DMS79 (cell line): ENCODE results near the gene ARCN1.

Source experiments
- DNase-seq: peaks from one replicate; lab custom pipeline; 2025; lab: John Stamatoyannopoulos, UW

The ARCN1 gene

DNA sequence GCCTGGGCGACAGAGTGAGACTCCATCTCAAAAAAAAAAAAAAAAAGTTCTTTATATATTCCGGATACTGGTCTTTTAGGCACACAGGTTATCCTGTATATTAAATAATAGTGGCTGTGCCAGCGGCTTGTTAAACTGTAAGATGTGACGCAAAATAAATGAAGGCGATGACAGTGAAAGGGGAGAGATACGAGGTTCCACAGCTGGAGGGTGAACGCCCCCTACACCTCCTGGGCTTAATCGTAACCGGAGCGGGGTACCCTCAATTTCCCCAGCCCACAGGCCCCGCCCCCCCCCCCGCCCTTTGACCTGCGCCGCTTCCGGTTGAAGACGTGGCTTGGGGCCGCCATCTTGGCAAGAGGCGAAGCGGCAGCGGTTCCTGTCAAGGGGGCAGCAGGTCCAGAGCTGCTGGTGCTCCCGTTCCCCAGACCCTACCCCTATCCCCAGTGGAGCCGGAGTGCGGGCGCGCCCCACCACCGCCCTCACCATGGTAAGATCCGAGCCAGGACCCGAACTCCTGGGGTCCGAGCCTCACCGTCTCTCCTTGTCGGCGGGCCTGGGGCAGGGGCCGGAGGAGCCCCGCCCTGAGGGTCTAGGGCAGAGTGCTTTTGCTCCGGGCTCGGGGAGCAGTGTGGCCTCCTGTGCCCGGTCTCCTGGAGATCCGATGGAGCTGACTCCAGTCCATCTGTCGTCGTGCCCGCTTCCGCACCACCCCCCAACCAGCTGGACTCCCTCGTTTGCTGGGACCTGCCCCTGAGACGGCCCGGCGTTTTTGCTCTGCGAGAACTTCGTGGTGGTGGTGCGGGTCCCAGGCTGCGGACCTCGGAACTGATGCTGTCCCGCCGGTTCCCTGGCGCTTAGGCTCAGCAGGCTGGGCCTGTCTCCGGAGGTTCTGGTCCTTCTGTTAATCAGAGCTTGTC, at the start of gene ARCN1:
TSS of gene ARCN1 (plus strand) at position 349 of the 920 bp plus-strand sequence. CDS start at position 488, 139 bp downstream.
- peak; percentile 79 for DNase-seq

DNA sequence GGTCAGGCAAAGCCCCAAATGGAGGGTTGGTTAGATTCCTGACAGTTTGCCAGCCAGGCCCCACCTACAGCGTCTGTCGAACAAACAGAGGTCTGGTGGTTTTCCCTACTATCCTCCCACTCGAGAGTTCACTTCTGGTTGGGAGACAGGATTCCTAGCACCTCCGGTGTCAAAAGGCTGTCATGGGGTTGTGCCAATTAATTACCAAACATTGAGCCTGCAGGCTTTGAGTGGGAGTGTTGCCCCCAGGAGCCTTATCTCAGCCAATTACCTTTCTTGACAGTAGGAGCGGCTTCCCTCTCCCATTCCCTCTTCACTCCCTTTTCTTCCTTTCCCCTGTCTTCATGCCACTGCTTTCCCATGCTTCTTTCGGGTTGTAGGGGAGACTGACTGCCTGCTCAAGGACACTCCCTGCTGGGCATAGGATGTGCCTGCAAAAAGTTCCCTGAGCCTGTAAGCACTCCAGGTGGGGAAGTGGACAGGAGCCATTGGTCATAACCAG, 49.6 kb upstream of the ARCN1 start:
- no peak for DNase-seq

DNA sequence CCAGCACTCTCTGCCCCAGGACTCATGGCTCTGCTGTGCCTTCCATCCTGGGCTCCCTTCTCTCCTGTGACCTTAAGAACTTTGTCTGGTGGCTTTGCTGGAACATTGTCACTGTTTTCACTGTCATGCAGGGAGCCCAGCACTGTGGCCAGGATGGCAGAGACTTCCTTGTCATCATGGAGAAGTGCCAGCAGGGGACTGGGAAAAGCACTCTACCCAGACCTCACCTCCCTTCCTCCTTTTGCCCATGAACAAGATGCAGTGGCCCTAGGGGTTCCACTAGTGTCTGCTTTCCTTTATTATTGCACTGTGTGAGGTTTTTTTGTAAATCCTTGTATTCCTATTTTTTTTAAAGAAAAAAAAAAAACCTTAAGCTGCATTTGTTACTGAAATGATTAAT, 47.9 kb upstream of the ARCN1 start:
- no peak for DNase-seq

DNA sequence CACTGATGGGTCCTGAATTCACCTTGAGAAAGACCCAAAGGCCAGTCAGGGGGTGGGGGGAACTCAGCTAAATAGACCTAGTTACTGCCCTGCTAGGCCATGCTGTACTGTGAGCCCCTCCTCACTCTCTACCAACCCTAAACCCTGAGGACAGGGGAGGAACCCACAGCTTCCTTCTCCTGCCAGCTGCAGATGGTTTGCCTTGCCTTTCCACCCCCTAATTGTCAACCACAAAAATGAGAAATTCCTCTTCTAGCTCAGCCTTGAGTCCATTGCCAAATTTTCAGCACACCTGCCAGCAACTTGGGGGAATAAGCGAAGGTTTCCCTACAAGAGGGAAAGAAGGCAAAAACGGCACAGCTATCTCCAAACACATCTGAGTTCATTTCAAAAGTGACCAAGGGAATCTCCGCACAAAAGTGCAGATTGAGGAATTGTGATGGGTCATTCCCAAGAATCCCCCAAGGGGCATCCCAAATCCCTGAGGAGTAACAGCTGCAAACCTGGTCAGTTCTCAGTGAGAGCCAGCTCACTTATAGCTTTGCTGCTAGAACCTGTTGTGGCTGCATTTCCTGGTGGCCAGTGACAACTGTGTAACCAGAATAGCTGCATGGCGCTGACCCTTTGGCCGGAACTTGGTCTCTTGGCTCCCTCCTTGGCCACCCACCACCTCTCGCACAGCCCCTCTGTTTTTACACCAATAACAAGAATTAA, 47.3 kb upstream of the ARCN1 start:
- DNase-seq, result peak; percentile 32

DNA sequence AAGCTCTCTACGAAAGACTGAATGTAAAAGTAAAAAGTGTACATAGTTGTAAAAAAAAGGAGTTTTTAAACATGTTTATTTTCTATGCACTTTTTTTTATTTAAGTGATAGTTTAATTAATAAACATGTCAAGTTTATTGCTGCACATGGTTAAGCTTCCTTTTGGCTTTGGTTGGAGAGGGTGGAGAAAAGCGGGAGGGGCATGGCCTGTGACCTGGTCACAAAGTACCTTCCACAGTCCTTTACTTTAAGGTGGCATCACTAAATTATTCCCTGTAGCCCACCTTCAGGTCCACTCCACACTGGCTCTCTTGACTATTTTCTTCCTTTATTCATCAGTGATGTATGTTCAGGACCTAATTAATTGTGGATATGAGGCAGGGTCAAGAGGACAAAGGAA, 45.5 kb upstream of the ARCN1 start:
- DNase-seq, result no peak

DNA sequence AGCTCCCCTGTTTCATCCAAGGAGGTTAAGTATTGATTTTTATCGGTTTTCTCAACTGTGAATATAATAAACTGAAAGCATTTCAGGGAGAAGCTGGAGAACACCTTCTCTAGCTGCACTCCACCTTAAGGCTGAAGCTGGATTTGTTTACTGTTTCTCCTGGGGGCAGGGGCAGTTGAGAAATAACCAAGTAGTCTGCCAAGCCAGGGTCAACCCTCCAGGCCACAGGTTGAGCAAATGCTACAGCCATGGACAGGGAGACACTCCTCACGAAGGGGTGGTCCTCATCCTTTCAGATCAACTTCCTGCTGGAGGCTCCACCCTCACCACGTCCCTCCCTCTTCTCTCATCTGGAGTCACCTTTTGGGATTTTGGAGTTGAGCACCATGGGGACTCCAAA, 45.1 kb upstream of the ARCN1 start, which contains the start of gene TTC36:
TSS of gene TTC36 (plus strand) at position 366 of the 400 bp plus-strand sequence. CDS start at position 387, 21 bp downstream.
- no peak for DNase-seq

DNA sequence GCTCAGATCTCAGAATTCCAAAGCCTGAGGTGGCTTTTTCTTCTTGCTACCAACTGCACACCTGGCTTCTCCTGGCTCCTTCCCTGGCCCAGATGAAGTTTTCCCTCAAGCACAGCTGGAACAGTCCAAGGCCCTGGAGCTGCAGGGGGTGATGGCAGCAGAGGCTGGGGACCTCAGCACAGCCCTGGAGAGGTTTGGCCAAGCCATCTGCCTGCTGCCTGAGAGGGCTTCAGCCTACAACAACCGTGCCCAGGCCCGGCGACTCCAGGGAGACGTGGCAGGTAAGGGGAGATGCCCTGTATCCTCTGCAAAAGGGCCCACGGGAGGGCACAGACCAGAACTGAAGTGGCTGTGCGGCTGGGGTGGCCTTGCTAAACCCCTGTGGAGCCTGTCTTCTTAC, 43.7 kb upstream of the ARCN1 start:
- DNase-seq, result peak; percentile 16

DNA sequence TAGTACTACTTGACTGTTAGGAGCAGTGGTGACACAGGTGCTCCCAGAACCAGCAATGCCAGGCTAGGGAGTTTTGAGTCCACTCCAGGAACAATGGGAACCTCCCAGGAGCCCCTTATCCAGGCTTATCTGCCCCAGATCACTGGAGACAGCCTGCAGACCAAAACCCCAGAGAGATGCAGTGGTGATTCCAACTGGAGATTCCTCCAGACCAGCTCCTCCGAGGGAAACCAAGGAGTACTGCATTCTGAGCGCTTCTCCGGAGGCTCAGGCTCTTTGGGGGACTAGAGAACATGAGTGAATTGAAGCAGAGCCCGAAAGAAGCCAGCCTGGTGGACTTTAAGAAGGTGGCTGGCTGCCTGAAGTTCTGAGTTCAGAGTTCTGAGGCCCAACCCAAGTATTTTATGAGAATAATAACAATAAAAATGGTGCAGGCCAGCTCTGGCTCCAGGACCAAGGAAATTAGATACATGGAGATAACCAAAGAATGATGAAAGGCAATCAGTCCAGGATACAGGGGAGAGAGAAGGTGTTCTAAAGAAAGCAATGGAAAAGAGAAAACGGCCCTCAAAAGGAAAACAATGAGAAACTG, 42.5 kb upstream of the ARCN1 start:
- DNase-seq, result peak; percentile 58

DNA sequence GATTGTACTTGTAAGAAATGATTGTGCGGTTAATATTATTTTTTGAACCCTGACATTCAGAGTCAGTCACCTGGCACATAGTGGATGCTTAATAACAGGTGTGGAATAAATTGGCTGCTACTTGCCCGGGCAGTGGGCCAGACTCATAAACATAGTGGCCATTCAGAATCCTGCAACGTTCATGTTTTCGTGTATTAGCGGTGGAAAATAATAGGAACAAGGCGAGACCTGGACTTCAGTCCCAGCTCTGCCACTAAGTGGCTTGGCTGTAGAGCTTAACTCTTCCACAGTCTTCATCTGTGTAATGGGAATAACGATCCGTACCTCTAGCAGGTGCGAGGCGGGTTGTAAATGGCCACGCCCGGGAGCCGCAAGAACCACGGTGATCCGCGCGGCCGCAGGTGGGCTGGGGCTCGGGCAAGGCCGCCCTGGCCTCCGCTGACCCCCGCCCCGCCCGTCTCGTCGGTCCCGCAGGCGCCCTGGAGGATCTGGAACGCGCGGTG, 42.0 kb upstream of the ARCN1 start:
- peak; percentile 95 for DNase-seq

DNA sequence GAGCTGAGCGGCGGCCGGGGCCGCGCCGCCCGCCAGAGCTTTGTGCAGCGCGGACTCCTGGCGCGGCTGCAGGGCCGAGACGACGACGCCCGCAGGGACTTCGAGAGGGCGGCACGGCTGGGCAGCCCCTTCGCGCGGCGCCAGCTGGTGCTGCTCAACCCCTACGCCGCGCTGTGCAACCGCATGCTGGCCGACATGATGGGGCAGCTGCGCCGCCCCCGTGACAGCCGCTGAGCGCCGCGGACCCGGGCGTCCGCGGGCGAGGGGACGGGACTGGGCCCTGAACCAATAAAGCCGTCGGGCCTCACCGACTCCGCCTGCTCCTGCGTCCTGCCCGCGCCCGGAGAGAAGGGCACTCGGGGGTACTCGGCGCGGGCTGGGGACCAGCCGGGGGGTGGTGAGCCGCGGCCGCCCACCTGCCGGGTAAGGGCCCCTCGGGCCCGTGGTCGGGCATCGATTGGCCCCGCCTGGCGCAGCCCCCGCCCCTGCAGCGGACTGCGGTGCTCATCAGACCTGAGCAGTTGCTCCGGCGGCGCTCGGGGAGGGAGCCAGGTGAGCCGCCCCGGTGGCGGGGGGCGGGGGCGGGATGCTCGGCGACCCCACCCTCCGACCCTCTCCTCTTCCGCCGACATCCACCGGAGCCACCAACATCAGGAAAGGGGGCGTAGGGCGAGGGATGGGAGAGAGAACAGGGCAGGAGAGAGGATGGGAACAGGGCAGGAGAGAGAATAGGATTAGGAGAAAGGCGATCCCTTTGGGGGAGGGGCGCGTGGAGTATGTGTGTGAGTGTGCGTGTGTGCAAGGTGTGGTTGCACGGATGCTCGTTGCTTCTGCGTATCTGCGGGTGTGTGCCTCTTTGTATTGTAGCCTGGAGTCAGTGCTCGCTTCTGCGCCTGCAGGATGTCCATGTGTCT, 41.3 kb upstream of the ARCN1 start, which contains the start of gene TMEM25:
TSS of gene TMEM25 (plus strand) at position 510 of the 914 bp plus-strand sequence. CDS start 610 bp downstream, outside the sequence.
- peak; percentile 63 for DNase-seq

DNA sequence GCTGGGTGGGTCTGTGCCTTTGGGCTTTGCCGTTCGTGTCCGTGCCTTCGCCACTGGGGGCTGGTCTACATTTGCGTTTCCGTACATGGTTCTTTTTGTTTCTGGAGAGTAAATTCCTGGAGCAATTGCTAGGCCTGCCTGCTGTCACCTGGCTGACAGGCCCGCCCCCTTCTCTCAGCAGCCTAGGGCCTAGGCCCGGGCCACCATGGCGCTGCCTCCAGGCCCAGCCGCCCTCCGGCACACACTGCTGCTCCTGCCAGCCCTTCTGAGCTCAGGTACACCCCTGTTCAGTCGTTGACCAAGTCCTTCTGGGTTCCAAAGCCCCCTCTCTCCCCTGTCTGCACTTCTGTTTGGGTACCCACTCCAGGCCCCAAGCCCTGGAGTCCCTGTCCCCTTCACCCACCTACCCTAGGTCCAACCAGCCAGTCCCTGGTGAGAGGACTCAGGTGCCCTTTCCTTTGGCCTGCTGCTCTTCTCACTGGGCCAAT, 40.6 kb upstream of the ARCN1 start:
- no peak for DNase-seq

DNA sequence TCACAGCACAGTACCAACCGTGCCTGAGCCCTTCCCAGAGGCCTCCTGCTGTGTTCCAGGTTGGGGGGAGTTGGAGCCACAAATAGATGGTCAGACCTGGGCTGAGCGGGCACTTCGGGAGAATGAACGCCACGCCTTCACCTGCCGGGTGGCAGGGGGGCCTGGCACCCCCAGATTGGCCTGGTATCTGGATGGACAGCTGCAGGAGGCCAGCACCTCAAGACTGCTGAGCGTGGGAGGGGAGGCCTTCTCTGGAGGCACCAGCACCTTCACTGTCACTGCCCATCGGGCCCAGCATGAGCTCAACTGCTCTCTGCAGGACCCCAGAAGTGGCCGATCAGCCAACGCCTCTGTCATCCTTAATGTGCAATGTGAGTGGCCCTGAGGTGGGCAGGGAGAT, 40.1 kb upstream of the ARCN1 start:
- DNase-seq, result no peak

DNA sequence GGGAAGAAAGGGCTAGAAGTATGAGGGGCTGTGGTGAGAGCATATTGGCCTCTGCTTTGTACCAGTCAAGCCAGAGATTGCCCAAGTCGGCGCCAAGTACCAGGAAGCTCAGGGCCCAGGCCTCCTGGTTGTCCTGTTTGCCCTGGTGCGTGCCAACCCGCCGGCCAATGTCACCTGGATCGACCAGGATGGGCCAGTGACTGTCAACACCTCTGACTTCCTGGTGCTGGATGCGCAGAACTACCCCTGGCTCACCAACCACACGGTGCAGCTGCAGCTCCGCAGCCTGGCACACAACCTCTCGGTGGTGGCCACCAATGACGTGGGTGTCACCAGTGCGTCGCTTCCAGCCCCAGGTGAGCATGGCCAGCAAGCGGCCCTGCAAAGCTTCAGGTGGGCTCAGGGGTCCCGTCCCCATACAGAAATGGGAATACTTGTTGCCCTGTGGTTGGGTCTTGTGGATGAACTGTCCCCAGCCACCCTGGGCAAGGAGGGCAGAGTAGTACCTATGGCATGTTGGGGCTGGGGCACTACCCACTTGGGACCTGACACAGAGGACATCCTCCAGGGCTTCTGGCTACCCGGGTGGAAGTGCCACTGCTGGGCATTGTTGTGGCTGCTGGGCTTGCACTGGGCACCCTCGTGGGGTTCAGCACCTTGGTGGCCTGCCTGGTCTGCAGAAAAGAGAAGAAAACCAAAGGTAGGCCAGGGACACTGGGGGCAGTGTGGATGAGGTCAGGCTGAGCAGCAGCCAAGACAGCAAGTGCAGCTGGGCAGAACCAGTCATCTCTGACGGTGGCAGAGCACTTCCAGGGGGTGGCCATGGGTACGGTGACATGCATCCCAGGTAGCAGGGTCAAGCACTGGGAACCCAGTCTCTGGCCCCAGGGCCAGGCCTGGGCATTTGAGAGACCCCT, 39.1 kb upstream of the ARCN1 start:
- DNase-seq, result no peak

DNA sequence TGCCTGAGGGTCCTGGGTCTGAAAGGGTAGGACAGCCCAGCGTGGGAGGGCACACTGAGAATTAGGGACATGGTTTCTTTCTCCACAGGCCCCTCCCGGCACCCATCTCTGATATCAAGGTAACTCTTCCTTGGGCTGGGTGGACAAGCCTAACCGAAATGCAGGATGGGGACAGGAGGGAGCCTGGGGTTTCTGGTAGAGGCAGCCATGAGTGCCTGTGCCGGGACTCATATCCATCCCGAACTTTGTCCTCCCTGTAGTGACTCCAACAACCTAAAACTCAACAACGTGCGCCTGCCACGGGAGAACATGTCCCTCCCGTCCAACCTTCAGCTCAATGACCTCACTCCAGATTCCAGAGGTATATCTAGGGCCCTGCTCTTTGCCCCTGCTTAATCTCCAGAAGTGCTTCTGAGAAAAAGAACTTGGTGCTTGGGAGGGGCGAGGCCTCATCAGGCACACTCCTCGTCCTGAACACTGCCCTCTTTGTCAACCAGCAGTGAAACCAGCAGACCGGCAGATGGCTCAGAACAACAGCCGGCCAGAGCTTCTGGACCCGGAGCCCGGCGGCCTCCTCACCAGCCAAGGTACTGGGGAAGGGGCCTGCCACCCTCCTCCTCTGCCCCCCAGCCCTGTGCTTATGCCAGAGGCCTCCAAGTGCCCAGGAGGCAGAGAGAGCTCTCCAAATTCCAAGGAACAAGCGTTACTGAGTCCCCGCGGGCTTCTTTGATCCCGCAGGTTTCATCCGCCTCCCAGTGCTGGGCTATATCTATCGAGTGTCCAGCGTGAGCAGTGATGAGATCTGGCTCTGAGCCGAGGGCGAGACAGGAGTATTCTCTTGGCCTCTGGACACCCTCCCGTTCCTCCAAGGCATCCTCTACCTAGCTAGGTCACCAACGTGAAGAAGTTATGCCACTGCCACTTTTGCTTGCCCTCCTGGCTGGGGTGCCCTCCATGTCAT, 38.2 kb upstream of the ARCN1 start:
- no peak for DNase-seq

DNA sequence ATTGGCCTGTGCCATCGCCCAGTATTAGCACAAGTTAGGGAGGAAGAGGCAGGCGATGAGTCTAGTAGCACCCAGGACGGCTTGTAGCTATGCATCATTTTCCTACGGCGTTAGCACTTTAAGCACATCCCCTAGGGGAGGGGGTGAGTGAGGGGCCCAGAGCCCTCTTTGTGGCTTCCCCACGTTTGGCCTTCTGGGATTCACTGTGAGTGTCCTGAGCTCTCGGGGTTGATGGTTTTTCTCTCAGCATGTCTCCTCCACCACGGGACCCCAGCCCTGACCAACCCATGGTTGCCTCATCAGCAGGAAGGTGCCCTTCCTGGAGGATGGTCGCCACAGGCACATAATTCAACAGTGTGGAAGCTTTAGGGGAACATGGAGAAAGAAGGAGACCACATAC, 36.9 kb upstream of the ARCN1 start:
- no peak for DNase-seq

DNA sequence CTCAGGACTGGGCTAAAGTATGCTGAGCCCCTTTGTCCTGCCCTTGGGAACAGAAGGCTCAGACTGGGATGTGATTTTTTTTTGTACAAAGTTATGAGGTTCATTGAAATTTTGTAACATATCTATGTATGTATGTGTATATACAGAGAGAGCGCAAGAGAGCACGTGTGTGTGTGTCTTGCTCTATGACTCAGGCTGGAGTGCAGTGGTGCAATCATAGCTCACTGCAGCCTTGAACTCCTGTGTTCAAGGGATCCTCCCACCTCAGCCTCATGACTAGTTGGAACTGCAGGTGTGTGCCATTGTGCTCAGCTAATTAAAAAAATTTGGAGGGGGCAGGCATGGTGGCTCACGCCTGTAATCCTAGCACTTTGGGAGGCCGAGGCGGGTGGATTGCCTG, 35.5 kb upstream of the ARCN1 start:
- no peak for DNase-seq

DNA sequence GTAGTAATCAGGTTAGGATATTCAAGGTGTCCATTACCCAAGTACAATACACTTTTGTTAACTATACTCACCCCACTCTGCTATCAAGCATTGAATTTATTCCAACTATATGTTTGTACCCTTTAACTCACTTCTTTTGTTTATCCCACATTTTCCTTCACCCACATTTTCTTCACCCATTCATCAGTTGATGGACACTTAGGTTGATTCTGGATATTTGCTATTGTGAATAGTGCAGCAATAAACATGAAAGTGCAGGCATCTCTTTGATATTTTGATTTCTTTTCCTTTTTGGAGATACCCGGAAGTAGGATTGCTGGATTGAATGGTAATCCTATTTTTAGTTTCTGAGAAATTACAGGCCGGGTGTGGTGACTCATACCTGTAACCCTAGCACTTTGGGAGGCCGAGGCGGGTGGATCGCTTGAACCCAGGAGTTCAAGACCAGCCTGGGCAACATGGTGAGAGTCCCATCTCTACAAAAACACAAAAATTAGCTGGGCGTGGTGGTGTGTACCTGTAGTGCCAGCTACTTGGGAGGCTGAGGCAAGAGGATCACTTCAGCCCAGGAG, 34.7 kb upstream of the ARCN1 start:
- no peak for DNase-seq

DNA sequence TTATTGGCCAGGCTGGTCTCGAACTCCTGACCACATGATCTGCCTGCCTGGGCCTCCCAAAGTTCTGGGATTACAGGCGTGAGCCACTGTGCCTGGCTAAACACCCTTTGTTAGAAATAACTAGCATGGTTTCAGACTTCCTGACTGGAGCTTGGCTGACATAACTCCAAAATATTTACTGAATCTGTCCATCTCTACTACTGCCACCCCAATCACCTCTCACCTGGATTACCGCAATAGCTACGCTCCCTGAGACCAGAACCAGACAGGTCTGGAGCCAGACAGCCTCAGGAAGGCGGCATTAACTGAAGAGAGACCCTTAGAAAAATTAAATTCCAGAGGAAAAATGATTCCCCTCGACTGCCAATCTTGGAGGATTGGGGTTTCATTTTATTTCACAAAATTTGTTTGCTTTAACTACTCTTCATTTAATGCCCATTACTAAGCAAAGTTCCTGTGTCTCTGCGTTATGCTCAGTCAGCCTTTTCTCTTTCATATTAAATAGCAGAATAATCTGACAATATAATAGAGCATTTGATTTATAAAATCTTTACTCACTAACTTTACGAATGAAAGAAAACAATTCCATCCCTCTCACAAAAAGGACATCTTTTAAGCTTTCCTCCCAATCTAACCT, 28.1 kb upstream of the ARCN1 start:
- DNase-seq, result no peak
